Testis (tissue), 3 donors: Measurements from ENCODE around the gene SNAPC2. TPM values are rescaled to one million over a fixed set of nuclear protein-coding genes. Genes with fewer than 3 reads are reported as not detected.

Experiments
- DNase-seq: peaks from one replicate; pipeline ENCODE4 v3.0.0-alpha.2; 2019
- H3K27ac ChIP-seq, 2 donors: fragments of 200-600 bp; sonication (generic); one replicate each; pipeline ENCODE4 v1.5.1; 2019
- H3K27me3 ChIP-seq: fragments of 200-600 bp; sonication (generic); one replicate; pipeline ENCODE4 v1.5.1; 2019
- H3K36me3 ChIP-seq: fragments of 200-600 bp; sonication (generic); one replicate; pipeline ENCODE4 v1.5.1; 2017; ENCODE audit warnings: low read depth; ENCODE audit errors: missing control alignments
- H3K4me1 ChIP-seq: fragments of 200-600 bp; sonication (generic); one replicate; pipeline ENCODE4 v1.5.1; 2019
- H3K4me3 ChIP-seq, 2 donors: fragments of 200-600 bp; sonication (generic); one replicate each; pipeline ENCODE4 v1.5.1; 2017 to 2019
- H3K9me3 ChIP-seq: fragments of 200-600 bp; sonication (generic); one replicate; pipeline ENCODE4 v1.5.1; 2017
- CTCF ChIP-seq, 3 experiments: fragments of 450-650 bp in 2 of 3; fragments of 200-600 bp in 1 of 3; sonication (generic) in 1 of 3; IDR thresholded peaks; one replicate each; pipeline ENCODE4 v1.5.1; 2016 to 2019; ENCODE audit warnings: antibody characterized with exemption in 3 of 3, mild to moderate bottlenecking in 2 of 3, moderate library complexity in 1 of 3
- POLR2A ChIP-seq: fragments of 450-650 bp; IDR thresholded peaks from one replicate; pipeline ENCODE4 v1.6.1; 2017; ENCODE audit warnings: antibody characterized with exemption, mild to moderate bottlenecking, moderate library complexity
- WGBS, 2 donors: methylation state at CpG; one replicate each; pipeline ENCODE4 v1.1.5; 2018; 5-methylcytosine and 5-hydroxymethylcytosine counted together
- intact Hi-C: fragments of 100-400 bp; cut with DNase I; formaldehyde crosslinking; loops from one replicate; pipeline ENCODE4 v1.15.1; 2023; ENCODE audit warnings: low total_unique reads
- polyA plus RNA-seq: library from polyadenylated mRNA; stranded (reverse); fragments of 350-450 nt; fragmentation: Illumina TruSeq; extraction: RNeasy Lipid Tissue Mini Kit (QIAGEN cat#74804); gene quantifications from one replicate; pipeline ENCODE4 v1.2.3, GENCODE V29; 2014; ENCODE audit warnings: low read depth, low replicate concordance; ENCODE audit not compliant: insufficient read depth
- total RNA-seq, 2 donors: library from RNA; depleted of rRNA; stranded (reverse); fragments of >200 nt; gene quantifications; one replicate each; pipeline ENCODE4 v1.2.3, GENCODE V29; 2016

Gene SNAPC2
- total and polyA plus RNA-seq, 3 donors from 2014 or later = 51.9 to 88.6 (median 72.5) TPM

- H3K36me3 ChIP-seq = no peaks in the 10 kb centered on the region
- DNase-seq = no peak
- H3K4me3 ChIP-seq = no peak overlapping the region
- no peaks in the 10 kb centered on the region for H3K27me3 ChIP-seq
- H3K4me1 ChIP-seq = no peaks in the 10 kb centered on the region
- H3K27ac ChIP-seq = no peak overlapping the region
- 88 to 90% methylated on average over 12 of the region's 12 CpGs for WGBS, 2 donors
- no peaks in the 10 kb centered on the region for H3K9me3 ChIP-seq
- TF ChIP-seq POLR2A = no peak
- TF ChIP-seq CTCF (IDR thresholded peaks at IDR 0.05) = no peak
- intact Hi-C loops = no loop called here
Measured at GRCh38 chr19:7965921-7966665, 46.0 kb downstream of the SNAPC2 start.

GRCh38 chr19:7968008-7968795 lies 48.1 kb downstream of the SNAPC2 start:
- Histone ChIP-seq H3K27ac (no peak overlapping the region), H3K4me1 (no peaks in the 10 kb centered on the region), H3K4me3 (no peak overlapping the region), H3K36me3 (no peaks in the 10 kb centered on the region), H3K27me3 (no peaks in the 10 kb centered on the region), H3K9me3 (no peaks in the 10 kb centered on the region)
- DNase-seq = no peak
- intact Hi-C loops = no loop called here
- WGBS, 2 donors = 90 to 91% methylated on average over 7 to 15 of the region's 15 CpGs
- no peak for TF ChIP-seq POLR2A
- TF ChIP-seq CTCF (IDR thresholded peaks at IDR 0.05) = no peak

- TF ChIP-seq POLR2A (no peak), CTCF (IDR thresholded peaks at IDR 0.05) (no peak)
- no peak for DNase-seq
- intact Hi-C loops = no loop called here
- Histone ChIP-seq H3K27me3 (no peaks in the 10 kb centered on the region), H3K36me3 (no peaks in the 10 kb centered on the region), H3K27ac (no peak overlapping the region), H3K4me3 (no peak overlapping the region), H3K9me3 (no peaks in the 10 kb centered on the region), H3K4me1 (no peaks in the 10 kb centered on the region)
- WGBS, 2 donors = 90 to 93% methylated on average over 19 to 20 of the region's 20 CpGs
Measured at GRCh38 chr19:7968796-7969554, 48.8 kb downstream of the SNAPC2 start.

GRCh38 chr19:7969555-7969939 lies 49.4 kb downstream of the SNAPC2 start:
- no peak for TF ChIP-seq POLR2A
- no peak for TF ChIP-seq CTCF (IDR thresholded peaks at IDR 0.05)
- Histone ChIP-seq H3K4me3 (no peak overlapping the region), H3K4me1 (no peaks in the 10 kb centered on the region), H3K27me3 (no peaks in the 10 kb centered on the region), H3K36me3 (no peaks in the 10 kb centered on the region), H3K27ac (no peak overlapping the region), H3K9me3 (no peaks in the 10 kb centered on the region)
- no peak for DNase-seq
- intact Hi-C loops = no loop called here
- WGBS, 2 donors = 88 to 92% methylated on average over 11 of the region's 11 CpGs
